ENCODE measurements around the gene PARP4.
"Not testable (repeated sequence)": the region's sequence is repeated elsewhere in the genome, so short reads cannot be mapped to it uniquely, and the experiment has no call there.

DNA sequence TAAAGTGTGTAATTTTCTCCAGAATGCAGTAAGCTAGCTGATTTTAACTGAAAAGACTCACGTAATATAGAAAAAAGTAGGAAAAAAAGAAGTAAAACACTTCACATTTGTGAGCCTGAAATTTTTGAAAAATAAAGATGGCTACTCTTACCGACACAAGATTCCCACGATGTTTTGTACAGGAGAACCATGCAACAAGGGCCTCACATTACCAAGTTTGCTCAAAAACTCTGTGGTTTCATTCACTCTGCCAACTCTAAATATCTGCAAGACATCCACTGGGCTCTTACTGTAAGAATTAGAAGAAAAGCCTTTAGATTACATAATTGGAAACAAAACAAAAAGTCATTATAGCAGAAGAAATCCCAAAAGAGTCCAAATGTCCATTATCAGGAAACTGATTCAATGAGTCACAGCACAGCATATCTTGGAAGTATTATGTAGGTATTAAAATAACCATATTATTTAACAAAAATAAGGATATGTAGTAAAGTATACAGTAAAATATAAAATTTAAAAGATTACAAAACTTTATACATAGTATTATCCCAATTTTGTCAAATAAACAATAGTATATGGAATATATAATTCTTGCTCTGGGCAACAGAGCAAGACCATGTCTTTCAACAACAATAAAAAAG lies 26.4 kb downstream of the PARP4 start:
- not testable (repeated sequence) for TF ChIP-seq CTCF (IDR thresholded peaks at IDR 0.05; ENCODE audit: low read depth, low read length); POLR2A (IDR thresholded peaks at IDR 0.05; ENCODE audit: extremely low read depth, insufficient read length); MYC (IDR thresholded peaks at IDR 0.05; ENCODE audit: low read depth, low read length); MAX (IDR thresholded peaks at IDR 0.05; ENCODE audit: low read depth, low read length)
